ENCODE results near the gene DSTN. TPM values are rescaled to one million over a fixed set of nuclear protein-coding genes. Genes with fewer than 3 reads are reported as not detected.

The DSTN gene
- total and polyA plus RNA-seq, 9 of the 15 experiments (the other 6 are each of a cell fraction or from before 2014, with no cell fraction given): 25.7 to 88.3 (median 61.0) TPM

GRCh38 chr20:17566345-17566744, 3.5 kb upstream of the DSTN start:
- ChIA-PET POLR2A (interaction anchor here (0.6 to 0.9 kb wide), 2 partner anchors 24 to 838 kb away, joined by 3 read pairs; no protein-coding TSS in a partner anchor), CTCF (ENCODE audit: low intra/inter-chr PET ratio) (no interaction called here)
- H3K9me1 ChIP-seq (ENCODE audit: control insufficient read depth, insufficient read depth, low read length): no peaks in the 10 kb centered on the region
- ATAC-seq (no peak), FAIRE-seq (no peak), DNase-seq (ENCODE audit: extremely low read depth in 1 of 4, low spot score in 3 of 4) (no peak)
- H3K4me1 ChIP-seq (replicated peaks in 1 of 2; ENCODE audit: control insufficient read depth in 2 of 2, insufficient read depth in 2 of 2, low read length in 2 of 2): peaks cover 10 to 17% of the 10 kb centered on the region in 2 experiments; a peak in 4 of 5 replicates
- no peak overlapping the region for H3K4me2 ChIP-seq (ENCODE audit: insufficient read depth, low read length)
- no peaks in the 10 kb centered on the region for H3K27me3 ChIP-seq (ENCODE audit: control insufficient read depth in 2 of 2, insufficient read depth in 2 of 2, low read length in 2 of 2)
- no peak overlapping the region for H2AFZ ChIP-seq (ENCODE audit: low read depth, low read length)
- H3K27ac ChIP-seq (ENCODE audit: extremely low read depth, low read depth, low read length): no peak overlapping the region
- H4K20me1 ChIP-seq (replicated peaks; ENCODE audit: control insufficient read depth, insufficient read depth, low read length): no peaks in the 10 kb centered on the region; the same call in 1 of the 2 replicates
- intact Hi-C loops (cut with micrococcal nuclease): no loop called here
- no peaks in the 10 kb centered on the region for H3K9me3 ChIP-seq (replicated peaks; ENCODE audit: control insufficient read depth, insufficient read depth, low read depth, low read length)
- TF ChIP-seq ZNF655 (CRISPR knock-in tag; IDR thresholded peaks at IDR 0.05): no peak
- no peak for TF ChIP-seq NR2C1 (IDR thresholded peaks at IDR 0.05)
- TF ChIP-seq NR2C1 (tag; IDR thresholded peaks at IDR 0.05): no peak
- TF ChIP-seq ZNF124 (CRISPR knock-in tag; IDR thresholded peaks at IDR 0.05): no peak
- TF ChIP-seq FOXA1 (IDR thresholded peaks at IDR 0.05; ENCODE audit: borderline replicate concordance): no peak
- TF ChIP-seq ZNF830 (CRISPR knock-in tag; IDR thresholded peaks at IDR 0.05): no peak
- TF ChIP-seq MEF2D (tag; conservative IDR thresholded peaks at IDR 0.05; ENCODE audit: low read depth): no peak
- no peak for TF ChIP-seq WHSC1 (IDR thresholded peaks at IDR 0.05; ENCODE audit: low read length)
- TF ChIP-seq CBX2 (IDR thresholded peaks at IDR 0.05; ENCODE audit: insufficient read depth, low read length, poor library complexity, severe bottlenecking): no peak
- no peak for TF ChIP-seq STAT5A (IDR thresholded peaks at IDR 0.05; ENCODE audit: borderline replicate concordance, low read length)
- no peak for TF ChIP-seq SNIP1 (IDR thresholded peaks at IDR 0.05; ENCODE audit: low read depth)
- TF ChIP-seq HOMEZ (CRISPR knock-in tag; IDR thresholded peaks at IDR 0.05): no peak
- no peak for TF ChIP-seq ZNF511 (CRISPR knock-in tag; IDR thresholded peaks at IDR 0.05)
- no peak for TF ChIP-seq NFIX (CRISPR knock-in tag; IDR thresholded peaks at IDR 0.05; ENCODE audit: low read depth)
- TF ChIP-seq E2F4 (CRISPR knock-in tag; IDR thresholded peaks at IDR 0.05; ENCODE audit: low read depth): no peak
- TF ChIP-seq C11orf30 (IDR thresholded peaks at IDR 0.05; ENCODE audit: low read depth): no peak
- no peak for TF ChIP-seq CEBPB (tag; IDR thresholded peaks at IDR 0.05)
- TF ChIP-seq HNRNPUL1 (IDR thresholded peaks at IDR 0.05; ENCODE audit: low read length): no peak
- no peak for TF ChIP-seq PML (IDR thresholded peaks at IDR 0.05; ENCODE audit: low read length)
- no peak for TF ChIP-seq EWSR1 (IDR thresholded peaks at IDR 0.05; ENCODE audit: borderline replicate concordance, low read depth, partially characterized antibody)
- no peak for TF ChIP-seq RCOR1 (IDR thresholded peaks at IDR 0.05; ENCODE audit: borderline replicate concordance in 1 of 2, low read depth in 2 of 2, low read length in 2 of 2)
- WGBS (ENCODE audit: insufficient coverage, low coverage, missing lambda C conversion rate): 65% methylated on average over 3 of the region's 3 CpGs
- H3K36me3 ChIP-seq (ENCODE audit: control insufficient read depth, insufficient read depth, low read length): no peaks in the 10 kb centered on the region
- no TSS peak for BruUV-seq (replicated peaks)
- H3K79me2 ChIP-seq (ENCODE audit: control insufficient read depth, insufficient read depth, low read length): peaks cover 15% of the 10 kb centered on the region
- H3K4me3 ChIP-seq: no peak overlapping the region
- no peak overlapping the region for H3K9ac ChIP-seq (ENCODE audit: insufficient read depth in 1 of 2, low read depth in 2 of 2, low read length in 2 of 2)
- in situ Hi-C loops (cut with MboI): no loop called here
